GM19372 (cell line): ENCODE results near the gene OPCML.
A peak's percentile ranks its signal among the peaks of the same experiment; 100 is the strongest.

Source experiments
- ATAC-seq: cut with Tn5 transposase; IDR thresholded peaks from one replicate; pipeline ENCODE4 v1.9.1; 2021; ENCODE audit warnings: mild to moderate bottlenecking, low read depth, moderate library complexity; ENCODE audit not compliant: unreplicated experiment

Gene OPCML

DNA sequence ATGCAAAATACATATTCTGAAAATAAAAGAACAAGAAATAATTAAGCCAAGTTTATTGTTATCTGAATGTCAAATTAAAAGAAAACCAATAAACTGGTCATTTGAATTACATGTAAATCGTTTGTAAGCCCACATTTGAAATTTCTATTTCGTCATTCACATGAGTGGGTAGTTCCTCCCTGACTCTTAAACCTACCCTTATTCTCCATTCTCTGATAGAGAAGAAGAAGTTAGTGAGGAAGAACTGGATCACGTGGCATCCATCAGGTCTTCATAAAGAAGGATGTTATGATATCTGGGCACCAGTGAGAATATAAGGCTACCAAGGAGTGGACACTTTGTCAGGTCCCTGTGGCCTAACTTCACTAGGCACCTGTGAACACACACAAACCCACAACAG is 328.1 kb downstream of the OPCML start:
- no peak for ATAC-seq

DNA sequence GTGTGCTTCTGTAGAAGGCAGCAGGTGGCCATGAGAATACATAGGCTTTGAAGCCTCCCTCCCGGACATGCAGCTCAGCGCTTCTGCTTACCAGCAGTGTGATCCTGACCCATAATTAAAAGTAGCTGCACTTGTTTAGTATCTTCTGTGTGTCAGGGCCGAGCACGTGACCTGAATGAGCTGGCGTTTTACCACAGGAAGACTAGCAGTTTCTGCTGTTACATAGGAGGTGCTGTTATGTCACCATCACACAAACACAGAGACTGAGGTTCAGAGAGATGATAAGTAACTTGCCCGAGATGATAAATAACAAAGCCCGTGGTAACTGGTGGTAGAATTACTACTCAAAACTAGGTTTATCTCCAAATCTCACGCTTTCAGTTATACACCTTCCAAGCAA is 329.5 kb downstream of the OPCML start:
- ATAC-seq: no peak

DNA sequence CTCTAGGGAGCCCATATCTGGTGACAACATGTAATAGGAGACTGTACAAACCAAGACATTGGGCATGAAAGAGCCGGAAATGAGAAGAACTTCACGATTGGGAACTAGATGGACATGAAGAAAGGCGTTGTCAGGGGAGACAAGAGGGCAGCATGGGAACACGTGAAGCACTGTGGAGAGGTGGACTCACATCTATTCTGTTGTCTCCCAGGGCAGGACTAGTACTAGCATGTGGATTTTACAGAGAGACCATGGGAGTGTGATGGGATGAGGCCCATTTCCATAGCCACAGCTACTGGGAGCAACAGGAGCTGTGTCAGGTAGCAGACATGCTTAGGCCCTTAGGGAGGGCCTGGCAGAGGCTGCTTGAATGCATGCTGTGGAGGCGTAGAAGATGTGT is 333.9 kb downstream of the OPCML start:
- no peak for ATAC-seq

DNA sequence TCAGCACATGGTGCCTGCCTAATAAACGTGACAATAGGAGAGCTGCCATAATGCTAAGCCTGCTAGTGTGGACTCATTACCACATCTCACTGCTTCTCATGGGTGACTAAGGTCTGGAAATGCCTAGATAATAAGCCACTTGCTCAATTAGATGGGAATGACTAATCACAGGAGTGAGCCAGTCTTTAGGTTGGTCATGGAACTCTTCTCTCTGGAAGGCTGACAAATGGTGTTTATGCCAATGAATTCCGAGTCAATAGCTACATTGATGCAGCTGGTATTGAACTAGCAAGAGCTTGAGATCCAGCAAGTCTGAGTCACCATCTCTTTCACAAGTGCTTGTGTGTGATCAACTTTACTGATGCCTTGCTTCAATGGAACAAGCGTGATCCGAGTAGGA is 334.9 kb downstream of the OPCML start:
- no peak for ATAC-seq

DNA sequence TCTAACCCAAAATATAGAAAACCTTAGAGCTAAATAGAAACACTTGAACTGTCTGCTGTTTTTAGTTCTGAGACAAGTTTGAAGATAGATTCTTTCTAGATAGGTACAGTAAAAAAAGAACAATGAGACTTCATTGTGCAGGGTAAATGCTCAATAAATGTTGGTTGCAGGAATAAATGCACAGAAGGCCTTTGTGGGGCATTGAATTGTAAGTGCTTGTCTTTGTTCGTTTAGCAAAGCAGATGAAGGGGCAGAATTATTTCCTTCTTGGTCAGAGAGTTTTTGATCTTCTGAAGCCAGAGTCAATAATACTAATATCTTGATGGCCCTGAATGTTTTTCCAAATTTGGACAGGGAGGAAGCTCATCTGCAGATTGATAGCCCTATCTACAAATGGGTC is 340.4 kb downstream of the OPCML start:
- ATAC-seq: no peak

DNA sequence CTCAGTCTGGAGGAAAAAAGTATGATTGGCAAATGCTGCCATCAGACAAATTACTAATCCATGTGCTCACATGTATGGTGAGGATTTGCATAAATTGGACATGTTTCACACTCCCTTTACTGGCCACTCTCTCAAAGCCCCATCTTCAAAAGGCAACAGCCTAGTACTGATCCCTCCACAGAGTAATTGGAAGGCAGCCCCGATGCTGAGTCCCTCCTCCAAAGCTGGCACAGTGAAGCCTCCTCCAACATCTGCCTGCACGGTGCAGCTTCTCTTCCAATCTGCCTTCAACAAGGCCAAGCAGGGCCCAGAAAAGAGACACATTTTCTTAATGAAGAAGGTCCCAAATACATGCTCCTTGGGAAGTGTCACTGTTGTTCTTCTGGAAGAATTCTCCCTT is 350.6 kb downstream of the OPCML start:
- no peak for ATAC-seq

DNA sequence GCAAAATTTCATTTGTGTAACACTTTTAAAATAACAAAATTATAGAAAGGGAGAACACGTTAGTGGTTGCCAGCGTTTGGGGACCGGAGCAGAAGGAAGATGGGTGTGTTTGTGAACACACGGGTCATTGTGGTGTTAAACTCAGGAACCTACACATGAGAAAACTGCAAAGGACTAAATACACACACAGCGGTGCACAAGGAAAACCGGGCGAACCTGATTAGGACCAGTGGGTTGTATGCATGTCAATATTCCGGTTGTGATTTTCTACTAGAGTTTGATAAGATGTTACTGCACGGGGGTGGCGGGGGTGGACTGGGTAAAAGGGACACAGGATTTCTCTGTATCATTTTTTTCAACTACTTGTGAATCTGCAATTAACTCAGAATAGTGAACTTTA is 351.2 kb downstream of the OPCML start:
- no peak for ATAC-seq

DNA sequence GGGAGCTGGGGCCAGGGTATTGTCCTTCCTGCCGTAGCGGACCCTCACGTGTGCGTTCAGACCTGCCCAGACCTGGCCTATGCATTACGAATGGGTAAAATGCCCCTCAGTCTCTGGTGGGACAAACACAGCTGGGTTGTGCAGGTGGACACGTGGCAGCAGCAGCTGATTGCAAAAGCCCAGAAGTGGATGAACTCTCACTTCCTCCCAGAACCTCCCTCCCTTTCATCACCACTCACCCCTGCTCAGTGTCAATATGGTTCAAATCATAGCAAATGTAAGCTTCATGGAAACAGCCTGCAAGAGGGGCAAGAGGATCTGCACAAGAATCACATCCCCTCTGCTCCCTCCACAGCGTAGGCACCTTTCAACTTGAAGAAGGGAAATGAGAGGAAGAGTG is 352.1 kb downstream of the OPCML start:
- ATAC-seq: no peak

DNA sequence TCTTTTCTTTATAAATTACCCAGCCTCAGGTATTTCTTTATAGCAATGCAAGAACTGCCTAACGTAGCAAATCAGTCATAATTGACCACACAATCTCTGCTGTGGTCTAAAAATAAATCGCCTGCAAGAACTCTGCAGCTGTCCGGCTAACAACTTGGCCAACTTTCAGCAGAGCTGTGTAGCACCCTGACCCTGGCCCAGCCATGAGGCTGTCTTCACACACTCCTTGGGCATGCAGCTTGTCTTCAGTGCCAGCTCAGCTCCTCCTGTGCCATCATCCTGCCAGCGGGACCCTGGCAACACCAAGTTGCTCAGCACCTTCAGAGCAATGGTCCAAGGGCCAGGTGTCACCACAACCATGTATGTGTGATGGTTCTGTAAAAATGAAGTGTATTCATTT is 355.6 kb downstream of the OPCML start:
- ATAC-seq: no peak

DNA sequence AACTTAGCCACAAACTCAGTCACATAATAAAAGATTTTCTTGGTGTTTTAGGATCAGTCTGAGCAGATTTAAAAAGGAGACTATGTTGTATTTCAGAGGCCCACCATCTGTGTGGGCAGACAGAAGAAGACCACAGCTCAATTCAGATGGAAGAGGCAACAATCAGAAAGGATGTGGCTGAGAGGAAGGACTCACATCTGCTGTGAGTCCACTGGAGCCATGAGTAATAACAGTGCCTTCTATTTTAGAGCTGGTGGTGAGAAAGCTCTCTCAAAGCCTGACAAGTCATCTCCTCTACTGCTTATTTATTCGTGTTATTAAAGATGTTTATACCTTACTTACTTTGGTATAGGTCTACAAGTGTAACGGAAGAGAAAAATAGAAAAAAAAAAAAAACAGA is 357.2 kb downstream of the OPCML start:
- no peak for ATAC-seq

DNA sequence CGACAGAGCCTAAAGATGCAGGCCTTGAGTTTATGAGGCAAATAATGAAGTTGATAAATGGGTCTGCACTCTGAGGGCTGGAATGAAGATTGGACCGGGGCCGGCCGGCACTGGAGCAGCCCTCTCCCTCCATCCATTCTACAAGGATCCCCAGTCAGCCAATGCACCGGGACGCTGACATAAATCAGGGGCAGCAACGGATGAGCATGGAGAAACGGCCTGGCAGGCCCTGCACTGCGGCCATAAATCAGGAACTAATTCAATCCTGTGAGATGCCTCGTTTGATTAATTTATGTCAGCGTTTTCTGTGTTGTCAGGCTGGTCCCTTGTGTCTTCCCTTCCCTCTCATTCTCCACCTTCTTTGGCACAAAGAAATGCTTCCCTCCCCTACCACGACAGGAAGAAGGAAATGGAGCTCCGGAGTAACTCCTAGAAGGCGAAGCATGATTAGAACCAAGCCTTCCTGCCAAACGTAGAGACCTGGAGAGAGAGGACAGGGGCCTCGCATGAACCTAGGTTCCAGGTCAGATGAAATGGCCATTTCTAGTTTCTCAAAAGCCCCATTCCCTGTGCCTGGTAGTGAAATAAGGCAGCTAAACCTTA is 358.4 kb downstream of the OPCML start:
- no peak for ATAC-seq

DNA sequence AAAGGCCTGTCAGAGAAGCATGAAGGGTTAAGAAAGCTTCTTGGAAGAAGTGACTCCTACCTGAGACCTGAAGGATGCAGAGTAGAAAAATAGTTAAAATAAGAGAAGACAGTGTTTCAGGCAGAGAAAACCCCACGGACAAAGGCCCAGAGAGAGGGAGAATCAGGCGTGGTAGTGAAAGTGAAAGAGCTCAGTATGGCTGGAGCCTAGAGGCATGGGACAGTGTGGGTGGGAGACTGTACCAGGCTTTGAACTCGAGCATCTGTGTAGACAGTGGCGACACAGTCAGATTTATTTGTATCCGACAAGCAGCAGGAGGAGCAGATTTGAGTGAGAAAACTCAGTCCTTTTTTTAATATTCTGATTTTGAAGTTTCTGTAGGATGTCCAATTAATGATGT is 360.0 kb downstream of the OPCML start:
- ATAC-seq: no peak

DNA sequence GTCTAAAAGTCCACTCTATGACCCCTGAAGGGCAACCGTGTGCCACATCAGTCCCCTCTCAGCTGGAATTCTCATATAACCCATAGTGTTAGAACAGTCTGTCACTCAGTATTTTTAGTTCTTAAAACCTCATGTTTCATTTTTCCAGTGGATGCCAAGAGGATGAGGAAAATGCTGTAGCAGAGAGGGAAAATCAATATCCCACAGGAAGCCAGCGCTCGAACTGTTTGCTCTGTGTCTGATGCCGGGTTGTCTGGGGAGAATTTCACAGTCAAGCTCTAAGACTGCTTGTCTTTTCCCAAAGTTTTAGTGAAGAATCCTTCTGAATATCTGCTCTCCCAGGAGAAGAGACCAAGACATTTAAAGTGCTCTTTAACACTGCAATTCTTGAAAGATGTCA is 360.9 kb downstream of the OPCML start:
- no peak for ATAC-seq

DNA sequence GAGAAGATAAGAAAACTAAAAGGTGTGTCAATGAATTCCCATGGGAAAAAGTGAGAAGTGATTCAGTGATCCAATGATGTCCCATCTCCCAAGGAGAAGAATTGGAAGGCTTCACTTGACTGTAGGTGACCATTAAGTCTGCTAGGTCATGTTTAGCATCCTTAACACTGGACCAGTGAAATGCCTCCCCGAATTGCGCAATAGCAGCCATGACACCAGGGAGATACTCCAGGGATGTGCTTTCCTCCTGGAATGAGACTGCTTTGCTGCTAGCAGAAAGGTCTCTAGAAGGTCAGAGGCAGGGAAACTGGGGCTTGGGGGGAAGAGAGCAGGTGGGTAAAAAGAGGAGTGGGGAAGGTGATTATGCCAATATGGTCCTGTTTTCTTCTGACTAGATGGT is 364.3 kb downstream of the OPCML start:
- no peak for ATAC-seq

DNA sequence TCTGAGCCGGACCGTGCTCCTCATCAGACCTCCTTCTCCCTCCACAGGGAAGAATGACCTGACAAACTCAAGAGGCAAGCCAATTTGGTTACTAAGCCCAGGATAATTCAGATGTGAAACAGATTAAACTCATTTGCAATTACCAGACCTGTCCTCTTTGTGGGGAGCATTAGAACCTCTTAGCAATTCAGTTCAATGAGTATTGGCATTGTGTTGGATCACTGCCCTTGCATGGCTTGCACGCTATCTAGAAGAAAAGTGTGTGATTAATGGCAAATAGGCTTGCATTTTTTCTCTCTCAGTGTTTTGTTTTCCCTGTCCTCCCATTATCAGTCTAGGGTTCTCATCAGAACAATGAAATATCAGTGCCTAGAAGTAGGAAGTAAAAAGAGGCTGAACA is 365.6 kb downstream of the OPCML start:
- no peak for ATAC-seq

DNA sequence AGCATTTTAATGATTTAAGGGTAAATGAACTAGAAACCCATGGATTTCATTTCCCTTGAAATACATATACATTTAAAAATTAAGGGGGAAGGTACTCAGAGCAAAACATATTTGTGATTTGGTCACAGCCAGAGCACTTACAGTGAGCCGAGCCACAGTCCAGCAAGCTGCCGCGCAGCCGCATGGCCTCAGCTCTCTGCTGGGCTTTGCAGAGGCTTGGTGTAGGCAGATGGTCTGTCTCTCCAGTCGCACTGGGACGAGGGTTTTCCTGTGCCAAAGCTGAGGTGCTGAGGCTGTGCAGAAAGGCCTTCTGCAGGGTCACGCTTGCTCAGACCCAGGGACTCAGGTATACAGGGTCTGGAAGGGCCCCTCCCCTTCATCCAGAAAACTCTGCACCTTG is 367.3 kb downstream of the OPCML start:
- ATAC-seq: no peak

DNA sequence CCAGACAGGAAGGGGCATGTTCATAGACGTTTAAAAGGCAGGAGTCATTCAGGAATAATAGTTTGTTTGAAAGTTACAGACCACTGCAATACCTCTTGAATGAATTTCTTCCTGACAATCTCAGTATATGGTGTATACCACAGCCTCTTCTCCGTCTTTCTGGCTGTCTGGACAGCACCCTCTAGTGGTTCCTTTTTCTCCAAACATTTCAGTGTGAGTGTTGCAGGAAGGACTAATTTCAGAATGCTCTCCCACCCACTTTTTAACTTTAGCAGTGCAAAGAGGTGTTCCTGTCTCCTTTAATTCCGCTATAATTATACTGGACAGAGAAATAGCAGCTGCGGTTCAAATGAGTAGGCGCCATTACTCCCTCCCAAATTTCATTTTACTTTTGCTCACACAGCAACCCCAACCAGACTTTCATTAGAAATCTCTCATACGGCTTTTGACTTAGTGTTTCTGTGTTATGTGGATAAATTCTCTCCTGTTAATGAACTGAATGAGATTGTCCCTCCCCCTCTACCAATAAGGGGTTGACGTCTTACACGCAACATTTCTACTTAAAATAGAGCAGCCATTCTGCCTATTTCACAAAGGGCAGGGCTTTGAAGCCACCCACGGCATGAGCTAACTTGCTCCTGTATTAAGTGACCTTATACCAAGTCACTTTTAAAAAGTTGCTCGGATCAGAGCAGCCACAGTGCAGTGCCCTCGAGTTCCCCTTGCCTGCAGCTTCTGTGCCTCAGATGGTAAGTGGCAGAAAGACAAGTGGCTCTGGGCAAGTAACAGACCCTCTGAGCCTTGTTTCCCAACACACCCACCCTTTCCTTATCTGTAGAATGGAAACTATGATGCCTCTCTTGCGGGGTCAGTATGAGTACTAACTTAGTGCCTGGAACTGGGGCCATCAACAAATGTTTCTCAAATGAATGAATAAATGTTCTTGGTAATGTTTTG is 368.6 kb downstream of the OPCML start:
- peak; percentile 54 for ATAC-seq

DNA sequence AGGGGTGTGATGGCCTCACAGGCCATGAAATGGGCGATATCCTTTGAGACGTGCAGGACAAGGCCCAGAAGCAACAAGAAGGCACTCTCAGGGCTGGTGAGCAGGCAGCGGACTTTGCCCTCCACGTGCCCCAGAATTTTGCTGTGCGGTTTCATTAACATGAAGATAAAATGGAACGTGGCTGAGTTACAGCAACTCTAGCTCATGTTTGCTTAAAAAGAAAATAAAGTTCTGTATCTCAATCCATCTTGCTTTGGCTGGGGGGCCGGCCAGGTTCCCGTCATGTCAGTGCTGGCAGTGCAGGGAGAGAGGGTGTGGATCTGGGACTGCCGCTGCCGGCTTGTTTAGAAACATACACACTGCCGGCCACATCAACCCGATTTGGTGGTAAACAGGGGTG is 370.1 kb downstream of the OPCML start:
- no peak for ATAC-seq

DNA sequence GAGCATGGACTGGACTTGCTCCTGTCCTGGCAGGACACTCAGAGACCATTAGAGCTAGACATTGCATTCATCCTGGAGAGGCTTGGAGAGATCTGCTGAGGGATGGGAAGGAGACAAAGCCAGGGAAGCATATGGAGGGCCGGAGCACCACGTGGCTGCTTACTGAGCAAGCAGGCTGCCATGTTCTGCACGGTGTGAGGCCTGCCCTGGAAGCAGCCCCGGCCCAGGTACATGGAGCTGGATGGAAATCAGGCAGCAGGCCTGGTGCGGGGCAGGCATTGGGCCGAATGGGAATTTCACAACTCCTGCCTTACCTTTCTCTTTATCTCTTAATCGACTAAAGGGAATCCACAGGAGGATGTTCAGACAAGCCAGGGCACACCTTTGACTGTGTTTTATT is 371.5 kb downstream of the OPCML start:
- no peak for ATAC-seq

DNA sequence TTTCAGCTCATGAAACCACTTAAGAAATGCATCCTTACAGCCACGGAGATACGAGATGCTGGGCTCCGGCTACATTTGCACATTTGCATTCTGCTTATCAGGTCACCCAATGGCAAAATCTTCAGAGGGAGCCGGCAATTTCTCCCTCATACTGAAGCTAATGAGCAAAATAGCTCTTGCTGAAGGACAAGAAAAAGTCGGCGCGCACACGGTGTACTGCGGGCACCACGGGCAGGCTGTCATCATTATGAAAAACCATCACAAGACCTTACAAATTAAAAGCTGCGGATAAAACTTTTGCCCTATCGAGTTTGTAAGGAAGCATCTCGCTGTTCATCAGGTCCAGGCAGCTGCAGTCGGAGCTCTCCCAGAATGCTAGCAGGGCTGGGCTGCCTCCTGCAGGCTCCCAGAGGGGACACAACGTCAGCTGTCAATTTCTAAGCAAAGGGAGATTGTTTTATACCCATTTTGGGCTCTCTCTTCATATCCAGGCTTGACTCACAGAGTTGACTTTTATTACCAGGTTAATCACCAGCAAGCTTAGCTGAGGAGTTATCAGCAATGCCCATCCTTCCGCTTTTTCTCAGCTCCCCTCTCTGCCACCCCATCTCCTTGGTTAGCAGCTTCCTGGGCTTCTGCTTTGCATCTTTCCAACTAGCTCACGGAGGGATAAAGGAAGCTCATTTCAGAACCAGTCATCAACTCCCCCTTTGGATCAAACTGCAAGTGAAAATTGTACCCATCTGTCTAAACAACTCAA is 375.1 kb downstream of the OPCML start:
- ATAC-seq: no peak

DNA sequence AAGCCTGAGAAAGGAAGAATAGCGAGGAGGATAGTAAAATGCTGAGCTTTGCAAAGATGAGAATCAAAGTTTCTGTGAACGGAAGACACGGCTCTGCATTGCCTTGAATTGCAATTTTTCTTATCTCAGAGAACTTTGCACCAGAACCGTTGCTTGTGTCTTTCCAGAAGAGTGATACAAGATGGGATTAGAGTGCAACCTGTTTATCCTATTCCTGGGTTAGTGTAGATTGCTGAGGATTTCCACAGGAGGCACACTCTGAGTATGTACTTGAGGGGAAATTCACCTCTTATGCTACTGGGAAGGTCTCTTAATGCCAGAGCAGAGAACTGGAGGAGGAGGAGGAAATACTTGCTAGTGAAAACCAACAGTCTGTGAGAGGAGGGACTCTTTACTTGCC is 377.5 kb downstream of the OPCML start:
- ATAC-seq: no peak
